Esophagus mucosa (tissue), 1 donor: Measurements from ENCODE around the gene RNF167. TPM values are rescaled to one million over a fixed set of nuclear protein-coding genes. Genes with fewer than 3 reads are reported as not detected.

Experiments used
- ATAC-seq: fragments of 200-7000 bp; cut with Tn5 transposase; one replicate; pipeline ENCODE4 v1.9.1; 2020
- total RNA-seq: library from RNA; stranded (reverse); gene quantifications from one replicate; pipeline ENCODE4 v1.2.4, GENCODE V29; 2023
- donor health status: DM: yes; HTN: yes; CAD: no.

Gene RNF167
- total RNA-seq, 1 donor from 2014 or later = 79.2 TPM

DNA sequence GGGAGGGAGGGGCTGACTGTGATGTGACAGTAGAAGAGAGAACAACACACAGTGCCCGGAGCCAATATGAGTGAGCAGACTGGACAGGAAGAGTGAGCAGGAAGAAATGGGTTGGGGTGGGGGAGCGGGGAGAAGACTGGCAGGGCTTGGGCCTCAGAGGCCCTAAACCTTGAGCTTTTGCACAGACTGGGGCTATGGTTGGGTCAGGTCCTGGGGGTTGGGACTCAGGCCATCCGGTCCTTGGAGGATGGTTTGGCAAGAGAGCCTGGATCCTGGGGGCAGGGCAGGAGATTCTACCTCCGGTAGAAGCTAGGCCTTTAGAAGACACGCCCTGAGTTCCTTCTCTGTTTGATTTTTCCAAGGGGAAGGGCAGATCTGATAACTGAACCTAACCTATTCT, 46.3 kb downstream of the RNF167 start:
- ATAC-seq = peak; percentile 20

DNA sequence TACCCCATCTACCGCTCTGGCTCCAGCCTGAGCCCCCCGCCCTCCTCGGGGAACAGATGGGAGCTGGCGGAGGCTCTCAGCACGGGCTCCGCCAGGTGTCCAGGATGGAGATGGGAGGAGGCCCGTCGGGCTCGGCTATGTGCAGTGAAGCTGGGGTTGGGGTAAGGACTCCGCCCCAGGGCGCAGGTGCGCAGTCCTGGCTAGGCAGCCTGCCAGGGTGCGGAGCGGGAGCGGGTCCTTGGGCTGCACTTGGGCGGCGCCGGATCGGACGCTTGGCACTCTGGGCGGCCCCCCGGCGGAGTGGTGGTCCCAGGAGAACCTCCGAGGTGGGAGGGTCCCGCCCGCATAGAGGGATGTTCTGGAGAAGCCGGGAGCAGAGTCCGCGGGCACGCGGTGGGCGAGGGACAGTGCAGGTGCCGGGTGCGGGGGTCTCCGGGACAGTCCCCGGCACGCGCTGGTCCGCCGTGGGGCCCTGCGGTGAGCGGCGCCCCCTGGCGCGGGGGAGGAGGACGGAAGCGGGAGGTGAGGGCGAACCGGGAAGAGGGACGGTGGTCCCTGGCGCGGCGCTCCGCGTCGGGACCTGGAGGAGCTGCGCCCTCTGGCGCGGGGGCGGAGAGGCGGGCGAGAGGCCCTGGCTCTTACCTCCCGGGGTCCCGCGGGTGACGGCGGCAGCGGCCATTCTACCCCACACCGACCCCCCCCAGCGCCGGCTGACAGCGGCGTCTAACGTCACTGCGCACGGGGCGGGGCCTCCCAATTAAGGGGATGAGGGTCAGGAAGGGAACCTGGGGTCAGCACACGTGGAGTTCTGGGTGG, 47.1 kb downstream of the RNF167 start, which contains the start of gene CAMTA2:
Gene CAMTA2, minus strand, starts transcription at position 725 of the 816 bp plus-strand sequence. CDS start 1,453 bp downstream, outside the sequence.
- ATAC-seq = peak; percentile 80

DNA sequence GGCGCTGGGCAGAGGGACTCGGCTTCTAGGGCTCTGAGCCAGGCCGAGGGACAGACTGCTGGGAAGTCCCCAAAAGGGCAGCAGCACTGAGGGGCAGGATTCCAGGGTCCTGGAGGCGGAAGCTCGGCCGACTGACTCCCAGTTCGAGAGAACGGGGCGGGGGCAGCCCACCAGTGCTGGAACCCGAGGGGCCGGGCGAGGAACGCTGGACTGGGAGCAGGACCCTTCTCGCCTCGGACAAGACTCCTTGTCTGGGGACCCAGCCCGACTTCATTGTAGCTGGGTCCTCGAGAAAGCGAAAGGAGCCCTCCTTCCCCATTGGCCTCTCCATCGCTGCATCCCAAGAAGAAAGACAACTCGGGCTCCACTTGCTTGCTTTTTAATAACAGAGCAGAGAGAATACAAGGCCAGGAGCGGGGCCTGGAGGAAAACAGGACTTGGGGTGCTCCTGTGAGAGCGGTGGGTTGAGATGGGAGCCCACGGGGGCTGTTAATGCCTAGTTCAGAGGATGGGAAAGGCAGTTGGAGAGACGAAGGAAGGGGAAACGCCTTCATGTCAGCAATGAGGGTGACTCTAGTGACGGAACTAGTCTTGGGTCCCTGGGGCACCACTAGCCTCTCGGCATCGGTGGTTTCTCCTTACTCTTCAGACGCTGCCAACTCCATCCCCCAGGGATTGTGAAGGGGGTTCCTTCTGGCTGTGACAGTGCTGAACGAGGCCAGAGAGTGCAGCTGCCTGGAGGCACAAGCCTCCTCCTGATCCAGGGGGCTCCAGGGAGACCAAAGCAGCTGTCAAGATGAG, 47.9 kb downstream of the RNF167 start:
- ATAC-seq = no peak

DNA sequence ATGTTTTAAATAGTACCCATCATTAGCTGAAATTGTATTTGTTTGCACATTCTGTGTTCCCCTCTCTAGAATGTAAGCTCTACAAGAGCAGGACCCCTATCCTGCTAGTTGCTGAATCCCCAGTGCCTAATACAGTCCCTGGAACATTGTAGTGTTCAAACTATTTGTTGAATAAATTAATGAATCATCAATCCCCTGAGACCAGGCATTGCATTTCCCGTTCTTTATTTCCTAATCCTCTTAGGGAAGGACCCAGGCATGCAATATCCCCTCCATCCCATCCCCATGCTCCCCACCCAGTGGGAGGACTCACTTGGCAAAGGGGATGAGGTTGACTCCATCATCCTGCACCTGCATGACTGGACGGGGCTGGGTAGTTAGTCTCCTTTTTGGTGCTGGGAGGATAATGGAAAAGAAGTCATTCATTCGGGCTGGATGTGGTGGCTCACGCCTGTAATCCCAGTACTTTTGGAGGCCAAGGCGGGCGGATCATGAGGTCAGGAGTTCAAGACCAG, 54.1 kb downstream of the RNF167 start:
- no peak for ATAC-seq

Other genes starting within 250 kb of the RNF167 start
- gene PELP1, start 236.1 kb upstream of the RNF167 start, total RNA-seq = 24.6 TPM
- gene ARRB2, start 229.6 kb upstream of the RNF167 start, total RNA-seq = 13.7 TPM
- gene MED11, start 208.8 kb upstream of the RNF167 start, total RNA-seq = 15.6 TPM
- gene ZMYND15, start 200.4 kb upstream of the RNF167 start, total RNA-seq = 0.36 TPM
- 15.7 TPM for gene CXCL16, start 200.3 kb upstream of the RNF167 start, total RNA-seq
- not detected for gene TM4SF5, start 168.4 kb upstream of the RNF167 start, total RNA-seq
- 2.3 TPM for gene VMO1, start 153.9 kb upstream of the RNF167 start, total RNA-seq
- not detected for gene GLTPD2, start 151.3 kb upstream of the RNF167 start, total RNA-seq
- 131 TPM for gene PSMB6, start 144.1 kb upstream of the RNF167 start, total RNA-seq
- 117 TPM for gene PLD2, start 133.1 kb upstream of the RNF167 start, total RNA-seq
- 124 TPM for gene MINK1, start 106.9 kb upstream of the RNF167 start, total RNA-seq
- 1.3 TPM for gene C17orf107, start 40.7 kb upstream of the RNF167 start, total RNA-seq
- 0.32 TPM for gene CHRNE, start 37.2 kb upstream of the RNF167 start, total RNA-seq
- gene GP1BA, start 8.0 kb upstream of the RNF167 start, total RNA-seq = not detected
- 42.4 TPM for gene SLC25A11, start 222 bp upstream of the RNF167 start, total RNA-seq
- gene PFN1, start 8.3 kb downstream of the RNF167 start, total RNA-seq = 455 TPM
- gene ENO3, start 10.9 kb downstream of the RNF167 start, total RNA-seq = 1.5 TPM
- gene SPAG7, start 27.5 kb downstream of the RNF167 start, total RNA-seq = 65.7 TPM
- gene CAMTA2, start 47.4 kb downstream of the RNF167 start, total RNA-seq = 23.8 TPM
- gene INCA1, start 57.3 kb downstream of the RNF167 start, total RNA-seq = not detected
- gene KIF1C, start 57.7 kb downstream of the RNF167 start, total RNA-seq = 95.4 TPM
- gene SLC52A1, start 95.2 kb downstream of the RNF167 start, total RNA-seq = 0.68 TPM
- 1.8 TPM for gene ZFP3, start 138.2 kb downstream of the RNF167 start, total RNA-seq
- gene ZNF232, start 171.6 kb downstream of the RNF167 start, total RNA-seq = 3.1 TPM
- not detected for gene USP6, start 175.8 kb downstream of the RNF167 start, total RNA-seq